Measurements from ENCODE around the gene CCNJL. TPM values are rescaled to one million over a fixed set of nuclear protein-coding genes. Genes with fewer than 3 reads are reported as not detected.

CCNJL gene
- total and polyA plus RNA-seq, 2 donors (not counting 1 experiment from before 2014, with no cell fraction given), result 0.03 to 0.67 TPM

DNA sequence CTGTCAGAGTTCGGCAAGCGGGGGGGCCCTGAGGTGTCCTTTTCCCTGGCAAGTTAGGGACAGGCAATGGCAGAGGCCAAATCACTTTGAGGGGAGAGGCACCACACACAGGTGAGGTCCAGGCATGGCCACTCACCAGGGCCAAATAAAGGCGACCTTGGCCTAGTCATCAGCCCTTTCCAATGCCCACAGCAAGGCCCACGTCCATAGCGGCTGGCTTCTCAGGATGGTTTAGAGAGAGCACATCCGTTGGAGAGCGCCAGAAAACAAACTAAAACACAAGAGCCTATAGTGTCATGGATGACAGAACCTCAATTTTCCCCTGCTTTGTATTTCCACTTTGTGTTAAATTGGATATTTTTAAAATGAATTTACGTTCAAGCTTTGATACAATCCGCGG, 7.0 kb downstream of the CCNJL start:
- H3K4me2 ChIP-seq (replicated peaks; ENCODE audit: low read depth, low read length, poor library complexity, severe bottlenecking), result no peak overlapping the region
- H3K9ac ChIP-seq (ENCODE audit: low read length), result no peak overlapping the region
- 94% methylated on average over 5 of the region's 10 CpGs for WGBS (ENCODE audit: insufficient coverage)
- peaks cover 45% of the 10 kb centered on the region for H3K27me3 Mint-ChIP-seq
- no peaks in the 10 kb centered on the region for H3K9me3 ChIP-seq (ENCODE audit: control extremely low read depth in 1 of 3, control insufficient read depth in 2 of 3, insufficient read depth in 1 of 3, low read length in 2 of 3)
- H3K79me2 ChIP-seq (ENCODE audit: control insufficient read depth, insufficient read depth, low read length), result no peaks in the 10 kb centered on the region
- no peak overlapping the region for H2AFZ ChIP-seq (ENCODE audit: insufficient read depth, low read depth, low read length, poor library complexity, severe bottlenecking)
- intact Hi-C loops (cut with micrococcal nuclease), result no loop called here
- DNase-seq (no peak), ATAC-seq (ENCODE audit: low read depth) (no peak)
- H4K20me1 ChIP-seq (ENCODE audit: control insufficient read depth, insufficient read depth, low read length, poor library complexity, severe bottlenecking), result no peaks in the 10 kb centered on the region
- POLR2A ChIA-PET, result no interaction called here
- no peak for TF ChIP-seq EZH2 (IDR thresholded peaks at IDR 0.05; ENCODE audit: borderline replicate concordance, insufficient read depth, low read depth, low read length, poor library complexity, severe bottlenecking)
- TF ChIP-seq, protein P1, sequence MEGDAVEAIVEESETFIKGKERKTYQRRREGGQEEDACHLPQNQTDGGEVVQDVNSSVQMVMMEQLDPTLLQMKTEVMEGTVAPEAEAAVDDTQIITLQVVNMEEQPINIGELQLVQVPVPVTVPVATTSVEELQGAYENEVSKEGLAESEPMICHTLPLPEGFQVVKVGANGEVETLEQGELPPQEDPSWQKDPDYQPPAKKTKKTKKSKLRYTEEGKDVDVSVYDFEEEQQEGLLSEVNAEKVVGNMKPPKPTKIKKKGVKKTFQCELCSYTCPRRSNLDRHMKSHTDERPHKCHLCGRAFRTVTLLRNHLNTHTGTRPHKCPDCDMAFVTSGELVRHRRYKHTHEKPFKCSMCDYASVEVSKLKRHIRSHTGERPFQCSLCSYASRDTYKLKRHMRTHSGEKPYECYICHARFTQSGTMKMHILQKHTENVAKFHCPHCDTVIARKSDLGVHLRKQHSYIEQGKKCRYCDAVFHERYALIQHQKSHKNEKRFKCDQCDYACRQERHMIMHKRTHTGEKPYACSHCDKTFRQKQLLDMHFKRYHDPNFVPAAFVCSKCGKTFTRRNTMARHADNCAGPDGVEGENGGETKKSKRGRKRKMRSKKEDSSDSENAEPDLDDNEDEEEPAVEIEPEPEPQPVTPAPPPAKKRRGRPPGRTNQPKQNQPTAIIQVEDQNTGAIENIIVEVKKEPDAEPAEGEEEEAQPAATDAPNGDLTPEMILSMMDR (IDR thresholded peaks at IDR 0.05), result no peak
- H3K27ac Mint-ChIP-seq, result no peak overlapping the region
- H3K4me3 ChIP-seq (ENCODE audit: control extremely low read depth in 1 of 5, extremely low read depth in 1 of 5, insufficient read depth in 1 of 5, low read depth in 2 of 5, low read length in 4 of 5), result no peak overlapping the region
- peaks cover 0 to 8% (median 2%) of the 10 kb centered on the region in 4 experiments for H3K27me3 ChIP-seq (replicated peaks in 1 of 4; ENCODE audit: control extremely low read depth in 1 of 4, control insufficient read depth in 3 of 4, insufficient read depth in 4 of 4, low read length in 3 of 4)
- CTCF ChIA-PET, result interaction anchor here (0.7 kb wide), 1 partner anchor 12 kb away, joined by 3 read pairs; no protein-coding TSS in a partner anchor
- no peaks in the 10 kb centered on the region for H3K4me1 Mint-ChIP-seq
- no peak overlapping the region for H3K27ac ChIP-seq (ENCODE audit: low read length in 2 of 2)
- H3K36me3 ChIP-seq (replicated peaks in 1 of 2; ENCODE audit: control extremely low read depth in 1 of 2, control insufficient read depth in 1 of 2, extremely low read depth in 1 of 2, insufficient read depth in 2 of 2, low read length in 1 of 2), result no peaks in the 10 kb centered on the region
- H3K4me3 Mint-ChIP-seq, result no peak overlapping the region
- no peaks in the 10 kb centered on the region for H3K9me3 Mint-ChIP-seq (ENCODE audit: insufficient read depth)
- no peaks in the 10 kb centered on the region for H3K4me1 ChIP-seq (ENCODE audit: control insufficient read depth in 2 of 2, insufficient read depth in 2 of 2, low read length in 2 of 2)

DNA sequence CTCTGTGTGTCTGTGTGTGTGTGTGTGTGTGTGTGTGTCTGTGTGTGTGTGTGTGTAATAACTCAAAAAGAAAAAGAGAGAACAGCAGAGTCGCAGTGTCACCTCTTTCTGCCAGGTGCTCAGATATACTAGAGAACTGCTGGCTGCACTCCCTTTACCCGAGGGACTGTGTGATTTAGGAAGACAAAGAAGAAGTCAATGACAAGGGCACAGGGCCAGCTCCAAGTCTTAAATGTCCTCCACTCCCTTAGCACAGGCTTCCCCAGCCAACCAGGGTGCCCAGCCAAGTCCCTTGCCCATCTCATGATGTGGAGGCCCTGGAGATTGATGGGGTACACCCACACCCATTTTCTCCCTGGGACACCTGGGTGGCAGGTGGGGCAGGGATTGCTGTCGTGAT, 8.7 kb downstream of the CCNJL start:
- peaks cover 0 to 5% (median under 1%) of the 10 kb centered on the region in 4 experiments for H3K27me3 ChIP-seq (replicated peaks in 1 of 4; ENCODE audit: control extremely low read depth in 1 of 4, control insufficient read depth in 3 of 4, insufficient read depth in 4 of 4, low read length in 3 of 4)
- no peak overlapping the region for H3K4me2 ChIP-seq (replicated peaks; ENCODE audit: low read depth, low read length, poor library complexity, severe bottlenecking)
- H3K4me1 ChIP-seq (ENCODE audit: control insufficient read depth in 2 of 2, insufficient read depth in 2 of 2, low read length in 2 of 2), result no peaks in the 10 kb centered on the region
- no peak overlapping the region for H3K4me3 Mint-ChIP-seq
- no peak for TF ChIP-seq EZH2 (IDR thresholded peaks at IDR 0.05; ENCODE audit: borderline replicate concordance, insufficient read depth, low read depth, low read length, poor library complexity, severe bottlenecking)
- TF ChIP-seq, protein P1 (IDR thresholded peaks at IDR 0.05), result no peak
- POLR2A ChIA-PET, result no interaction called here
- ATAC-seq (ENCODE audit: low read depth), result no peak
- no peak overlapping the region for H3K9ac ChIP-seq (ENCODE audit: low read length)
- CTCF ChIA-PET, result no interaction called here
- peaks cover 37% of the 10 kb centered on the region for H3K27me3 Mint-ChIP-seq
- no peaks in the 10 kb centered on the region for H3K79me2 ChIP-seq (ENCODE audit: control insufficient read depth, insufficient read depth, low read length)
- no peak overlapping the region for H2AFZ ChIP-seq (ENCODE audit: insufficient read depth, low read depth, low read length, poor library complexity, severe bottlenecking)
- 83% methylated on average over 1 of the region's 3 CpGs for WGBS (ENCODE audit: insufficient coverage)
- no peaks in the 10 kb centered on the region for H3K9me3 Mint-ChIP-seq (ENCODE audit: insufficient read depth)
- H3K27ac ChIP-seq (ENCODE audit: low read length in 2 of 2), result no peak overlapping the region
- intact Hi-C loops (cut with micrococcal nuclease), result no loop called here
- DNase-seq, result no peak
- H3K27ac Mint-ChIP-seq, result no peak overlapping the region
- H4K20me1 ChIP-seq (ENCODE audit: control insufficient read depth, insufficient read depth, low read length, poor library complexity, severe bottlenecking), result no peaks in the 10 kb centered on the region
- H3K4me1 Mint-ChIP-seq, result no peaks in the 10 kb centered on the region
- no peaks in the 10 kb centered on the region for H3K9me3 ChIP-seq (ENCODE audit: control extremely low read depth in 1 of 3, control insufficient read depth in 2 of 3, insufficient read depth in 1 of 3, low read length in 2 of 3)
- no peak overlapping the region for H3K4me3 ChIP-seq (ENCODE audit: control extremely low read depth in 1 of 5, extremely low read depth in 1 of 5, insufficient read depth in 1 of 5, low read depth in 2 of 5, low read length in 4 of 5)
- no peaks in the 10 kb centered on the region for H3K36me3 ChIP-seq (replicated peaks in 1 of 2; ENCODE audit: control extremely low read depth in 1 of 2, control insufficient read depth in 1 of 2, extremely low read depth in 1 of 2, insufficient read depth in 2 of 2, low read length in 1 of 2)

All from B cell (primary cell).